Measurements from ENCODE around the gene MYO15B. TPM values are rescaled to one million over a fixed set of nuclear protein-coding genes. Genes with fewer than 3 reads are reported as not detected.
"Not testable (repeated sequence)": the region's sequence is repeated elsewhere in the genome, so short reads cannot be mapped to it uniquely, and the experiment has no call there.

The MYO15B gene
- total and polyA plus RNA-seq, 2 of the 4 experiments (the other 2 are of a cell fraction): 0.18 to 0.65 TPM

DNA sequence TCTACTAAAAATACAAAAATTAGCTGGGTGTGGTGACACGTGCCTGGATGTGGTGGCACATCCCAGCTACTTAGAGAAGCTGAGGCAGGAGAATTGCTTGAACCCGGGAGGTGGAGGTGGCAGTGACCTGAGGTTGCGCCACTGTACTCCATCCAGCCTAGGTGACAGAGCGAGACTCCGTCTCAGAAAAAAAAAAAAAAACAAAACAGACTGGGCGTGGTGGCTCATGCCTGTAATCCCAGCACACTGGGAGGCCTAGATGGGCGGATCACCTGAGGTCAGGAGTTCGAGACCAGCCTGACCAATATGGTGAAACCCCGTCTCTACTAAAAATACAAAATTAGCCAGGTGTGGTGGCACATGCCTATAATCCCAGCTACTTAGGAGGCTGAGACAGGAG is 5.8 kb downstream of the MYO15B start:
- H2BK5ac ChIP-seq (ENCODE audit: low read depth, low read length, poor library complexity, severe bottlenecking); dilution Hi-C loops (cut with HindIII; ENCODE audit: low sequenced_read_pairs, unreplicated experiment); ATAC-seq (ENCODE audit: low read depth); H3K14ac ChIP-seq (replicated peaks; ENCODE audit: low read depth, low read length); H3K23ac ChIP-seq (ENCODE audit: low read depth, low read length); H3K9ac ChIP-seq (ENCODE audit: low read depth, low read length); H2BK20ac ChIP-seq (ENCODE audit: low read depth, low read length); H3K56ac ChIP-seq (ENCODE audit: extremely low read depth, insufficient read depth, low read length); H3K9me1 ChIP-seq (ENCODE audit: insufficient read depth, low read length); H2AFZ ChIP-seq (replicated peaks; ENCODE audit: low read length, poor library complexity); H4K91ac ChIP-seq (ENCODE audit: insufficient read depth, low read depth, low read length); H4K5ac ChIP-seq (ENCODE audit: low read depth, low read length); POLR2A ChIA-PET (ENCODE audit: unreplicated experiment); H3K79me1 ChIP-seq (ENCODE audit: low read depth in 1 of 2, low read length in 2 of 2); CTCF ChIA-PET; H3K4me1 ChIP-seq (ENCODE audit: control insufficient read depth, insufficient read depth, low read length); H3K9me3 ChIP-seq (ENCODE audit: control insufficient read depth, insufficient read depth, low read length); BruUV-seq (replicated peaks); H3K18ac ChIP-seq (ENCODE audit: low read depth, low read length); H4K20me1 ChIP-seq (ENCODE audit: insufficient read depth, low read length); in situ Hi-C loops (cut with MboI; ENCODE audit: low sequenced_read_pairs); H4K8ac ChIP-seq (ENCODE audit: low read depth in 2 of 2, low read length in 2 of 2); H2BK120ac ChIP-seq (ENCODE audit: low read depth, low read length); H2AK9ac ChIP-seq (replicated peaks; ENCODE audit: low read depth, low read length, poor library complexity); DNase-seq; H3K36me3 ChIP-seq (ENCODE audit: control insufficient read depth, insufficient read depth, low read length); H2AK5ac ChIP-seq (ENCODE audit: low read depth, low read length); intact Hi-C loops (cut with micrococcal nuclease); H3K4ac ChIP-seq (ENCODE audit: low read depth, low read length); H3K27ac ChIP-seq (ENCODE audit: insufficient read depth, low read length); H3K4me2 ChIP-seq (ENCODE audit: low read depth, low read length); H2BK15ac ChIP-seq (ENCODE audit: low read depth, low read length); H3K4me3 ChIP-seq (ENCODE audit: insufficient read depth, low read depth, low read length): not testable (repeated sequence)
- peaks cover 33% of the 10 kb centered on the region for H3K27me3 ChIP-seq (ENCODE audit: control insufficient read depth, insufficient read depth, low read length)
- WGBS, 2 experiments (ENCODE audit: extremely low coverage in 2 of 2, insufficient read length in 1 of 2): 90% methylated on average over 2 of the region's 9 CpGs; no CpG with 5 or more reads in 1 of the 2 experiments

Measured in IMR-90 (cell line).